GM18511 (cell line): ENCODE data around the gene LAPTM5.
A peak's percentile ranks its signal among the peaks of the same experiment; 100 is the strongest.

Source experiments
- ATAC-seq: cut with Tn5 transposase; IDR thresholded peaks from one replicate; pipeline ENCODE4 v1.9.1; 2021; ENCODE audit warnings: mild to moderate bottlenecking, moderate library complexity; ENCODE audit not compliant: unreplicated experiment

LAPTM5 gene

GRCh38 chr1:30720271-30721223 lies 37.0 kb downstream of the LAPTM5 start:
- no peak for ATAC-seq

- no peak for ATAC-seq
Measured at GRCh38 chr1:30719406-30720270, 37.9 kb downstream of the LAPTM5 start.

- ATAC-seq: peak; percentile 66
Measured at GRCh38 chr1:30718636-30719405, 38.8 kb downstream of the LAPTM5 start.

- ATAC-seq: peak; percentile 89
Measured at GRCh38 chr1:30718091-30718635, 39.4 kb downstream of the LAPTM5 start.

GRCh38 chr1:30716646-30717045 lies 40.9 kb downstream of the LAPTM5 start:
- ATAC-seq: no peak

- ATAC-seq: no peak
Measured at GRCh38 chr1:30715886-30716285, 41.7 kb downstream of the LAPTM5 start.

GRCh38 chr1:30715216-30715615 lies 42.4 kb downstream of the LAPTM5 start:
- ATAC-seq: no peak

- no peak for ATAC-seq
Measured at GRCh38 chr1:30714536-30715090, 43.0 kb downstream of the LAPTM5 start.

GRCh38 chr1:30714025-30714424 lies 43.5 kb downstream of the LAPTM5 start:
- no peak for ATAC-seq

- ATAC-seq: no peak
Measured at GRCh38 chr1:30713311-30713710, 44.3 kb downstream of the LAPTM5 start.

- no peak for ATAC-seq
Measured at GRCh38 chr1:30712583-30712982, 45.0 kb downstream of the LAPTM5 start.

GRCh38 chr1:30710407-30710806 lies 47.2 kb downstream of the LAPTM5 start:
- ATAC-seq: no peak

GRCh38 chr1:30708361-30708728 lies 49.2 kb downstream of the LAPTM5 start:
- no peak for ATAC-seq

GRCh38 chr1:30707412-30708360 lies 49.9 kb downstream of the LAPTM5 start:
- ATAC-seq: no peak

- no peak for ATAC-seq
Measured at GRCh38 chr1:30706528-30706927, 51.0 kb downstream of the LAPTM5 start.

- ATAC-seq: no peak
Measured at GRCh38 chr1:30705698-30706097, 51.9 kb downstream of the LAPTM5 start.

- ATAC-seq: no peak
Measured at GRCh38 chr1:30704765-30705509, 52.6 kb downstream of the LAPTM5 start.

GRCh38 chr1:30704271-30704670 lies 53.3 kb downstream of the LAPTM5 start:
- no peak for ATAC-seq

- ATAC-seq: no peak
Measured at GRCh38 chr1:30702823-30703222, 54.8 kb downstream of the LAPTM5 start.
